Measurements from ENCODE around the gene CNTNAP5. TPM values are rescaled to one million over a fixed set of nuclear protein-coding genes. Genes with fewer than 3 reads are reported as not detected.

Gene CNTNAP5
- total RNA-seq, 1 experiment from 2014 or later: not detected

DNA sequence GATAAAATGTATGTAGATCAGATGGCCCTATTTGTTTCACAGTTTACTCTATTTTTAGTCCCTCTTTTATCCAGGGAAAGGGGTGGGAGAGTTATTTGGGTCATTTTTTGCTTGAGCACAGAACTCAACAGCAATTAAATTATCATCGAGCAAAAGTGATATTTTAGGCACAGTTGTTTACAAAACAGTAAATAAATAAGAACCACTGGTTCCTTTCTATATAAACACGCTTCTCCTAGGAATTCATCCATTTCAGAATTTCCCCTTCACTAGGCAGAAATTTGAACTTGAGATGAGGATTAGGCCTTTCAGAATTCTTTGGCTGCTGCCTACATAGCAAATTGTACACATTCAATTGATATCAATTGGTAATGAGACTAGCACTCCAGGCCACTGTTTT lies 812.4 kb downstream of the CNTNAP5 start:
- DNase-seq (ENCODE audit: unreplicated experiment): no peak
- ChIA-PET POLR2A (no interaction called here), CTCF (no interaction called here)
- Mint-ChIP-seq H3K27me3 (ENCODE audit: insufficient read depth, unreplicated experiment) (no peaks in the 10 kb centered on the region), H3K4me1 (ENCODE audit: insufficient read depth, unreplicated experiment) (peaks cover 15% of the 10 kb centered on the region), H3K36me3 (ENCODE audit: insufficient read depth, unreplicated experiment) (no peaks in the 10 kb centered on the region), H3K4me3 (ENCODE audit: unreplicated experiment) (no peak overlapping the region), H3K9me3 (ENCODE audit: unreplicated experiment) (no peaks in the 10 kb centered on the region), H3K27ac (ENCODE audit: low read depth, unreplicated experiment) (no peak overlapping the region)
- intact Hi-C loops (cut with micrococcal nuclease): no loop called here
- BruUV-seq (replicated peaks): no TSS peak
- TF ChIP-seq, protein P1, sequence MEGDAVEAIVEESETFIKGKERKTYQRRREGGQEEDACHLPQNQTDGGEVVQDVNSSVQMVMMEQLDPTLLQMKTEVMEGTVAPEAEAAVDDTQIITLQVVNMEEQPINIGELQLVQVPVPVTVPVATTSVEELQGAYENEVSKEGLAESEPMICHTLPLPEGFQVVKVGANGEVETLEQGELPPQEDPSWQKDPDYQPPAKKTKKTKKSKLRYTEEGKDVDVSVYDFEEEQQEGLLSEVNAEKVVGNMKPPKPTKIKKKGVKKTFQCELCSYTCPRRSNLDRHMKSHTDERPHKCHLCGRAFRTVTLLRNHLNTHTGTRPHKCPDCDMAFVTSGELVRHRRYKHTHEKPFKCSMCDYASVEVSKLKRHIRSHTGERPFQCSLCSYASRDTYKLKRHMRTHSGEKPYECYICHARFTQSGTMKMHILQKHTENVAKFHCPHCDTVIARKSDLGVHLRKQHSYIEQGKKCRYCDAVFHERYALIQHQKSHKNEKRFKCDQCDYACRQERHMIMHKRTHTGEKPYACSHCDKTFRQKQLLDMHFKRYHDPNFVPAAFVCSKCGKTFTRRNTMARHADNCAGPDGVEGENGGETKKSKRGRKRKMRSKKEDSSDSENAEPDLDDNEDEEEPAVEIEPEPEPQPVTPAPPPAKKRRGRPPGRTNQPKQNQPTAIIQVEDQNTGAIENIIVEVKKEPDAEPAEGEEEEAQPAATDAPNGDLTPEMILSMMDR (IDR thresholded peaks at IDR 0.05; ENCODE audit: unreplicated experiment): no peak

DNA sequence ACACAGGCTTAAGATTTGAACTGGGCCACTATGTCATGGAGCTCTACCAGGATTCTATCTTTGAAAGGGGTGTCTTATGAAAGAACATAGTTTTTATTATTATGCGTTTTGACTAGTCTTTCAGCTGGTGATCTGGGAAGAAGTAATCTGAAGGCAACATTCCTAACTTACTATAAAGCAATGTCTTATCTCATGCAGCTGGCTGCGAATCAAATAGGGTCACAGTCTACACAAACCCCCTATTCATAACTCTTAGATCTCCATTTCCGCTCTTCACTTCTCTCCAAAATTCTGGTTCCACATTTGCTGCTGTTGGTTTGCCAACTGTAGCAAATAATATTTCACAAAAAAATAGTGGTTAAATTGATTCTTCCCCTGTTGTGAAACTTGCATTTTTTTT lies 813.3 kb downstream of the CNTNAP5 start:
- intact Hi-C loops (cut with micrococcal nuclease): no loop called here
- H3K27ac Mint-ChIP-seq (ENCODE audit: low read depth, unreplicated experiment): no peak overlapping the region
- CTCF ChIA-PET: no interaction called here
- TF ChIP-seq, protein P1 (IDR thresholded peaks at IDR 0.05; ENCODE audit: unreplicated experiment): no peak
- H3K4me3 Mint-ChIP-seq (ENCODE audit: unreplicated experiment): no peak overlapping the region
- DNase-seq (ENCODE audit: unreplicated experiment): no peak
- H3K36me3 Mint-ChIP-seq (ENCODE audit: insufficient read depth, unreplicated experiment): no peaks in the 10 kb centered on the region
- no TSS peak for BruUV-seq (replicated peaks)
- no peaks in the 10 kb centered on the region for H3K27me3 Mint-ChIP-seq (ENCODE audit: insufficient read depth, unreplicated experiment)
- POLR2A ChIA-PET: no interaction called here
- no peaks in the 10 kb centered on the region for H3K9me3 Mint-ChIP-seq (ENCODE audit: unreplicated experiment)
- peaks cover 15% of the 10 kb centered on the region for H3K4me1 Mint-ChIP-seq (ENCODE audit: insufficient read depth, unreplicated experiment)

DNA sequence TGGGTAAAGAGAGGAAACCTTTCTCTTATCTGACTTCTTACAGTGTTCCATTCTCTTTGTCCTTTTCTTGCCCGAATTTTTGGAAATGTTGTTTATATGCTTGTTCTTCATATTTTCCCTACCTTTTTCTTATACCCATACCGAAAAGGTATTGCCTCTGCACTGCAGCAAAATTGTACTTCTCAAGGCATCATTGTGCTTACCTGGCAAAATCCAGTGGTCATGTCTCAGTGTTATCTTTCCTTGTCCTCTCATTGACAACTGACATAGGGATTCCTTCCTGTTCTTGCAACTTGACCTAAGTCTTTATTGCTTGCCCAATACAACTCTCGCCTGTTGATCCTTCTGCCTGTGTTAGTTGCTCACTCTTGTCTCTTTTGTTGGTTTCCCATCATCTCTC lies 842.2 kb downstream of the CNTNAP5 start:
- intact Hi-C loops (cut with micrococcal nuclease): no loop called here
- no peaks in the 10 kb centered on the region for H3K36me3 Mint-ChIP-seq (ENCODE audit: insufficient read depth, unreplicated experiment)
- H3K27me3 Mint-ChIP-seq (ENCODE audit: insufficient read depth, unreplicated experiment): no peaks in the 10 kb centered on the region
- H3K9me3 Mint-ChIP-seq (ENCODE audit: unreplicated experiment): no peaks in the 10 kb centered on the region
- TF ChIP-seq, protein P1 (IDR thresholded peaks at IDR 0.05; ENCODE audit: unreplicated experiment): no peak
- H3K4me3 Mint-ChIP-seq (ENCODE audit: unreplicated experiment): no peak overlapping the region
- no peak overlapping the region for H3K27ac Mint-ChIP-seq (ENCODE audit: low read depth, unreplicated experiment)
- CTCF ChIA-PET: interaction anchor here (0.7 kb wide), 1 partner anchor 416 kb away, joined by 3 read pairs; no protein-coding TSS in a partner anchor
- POLR2A ChIA-PET: no interaction called here
- H3K4me1 Mint-ChIP-seq (ENCODE audit: insufficient read depth, unreplicated experiment): no peaks in the 10 kb centered on the region
- no TSS peak for BruUV-seq (replicated peaks)
- no peak for DNase-seq (ENCODE audit: unreplicated experiment)

DNA sequence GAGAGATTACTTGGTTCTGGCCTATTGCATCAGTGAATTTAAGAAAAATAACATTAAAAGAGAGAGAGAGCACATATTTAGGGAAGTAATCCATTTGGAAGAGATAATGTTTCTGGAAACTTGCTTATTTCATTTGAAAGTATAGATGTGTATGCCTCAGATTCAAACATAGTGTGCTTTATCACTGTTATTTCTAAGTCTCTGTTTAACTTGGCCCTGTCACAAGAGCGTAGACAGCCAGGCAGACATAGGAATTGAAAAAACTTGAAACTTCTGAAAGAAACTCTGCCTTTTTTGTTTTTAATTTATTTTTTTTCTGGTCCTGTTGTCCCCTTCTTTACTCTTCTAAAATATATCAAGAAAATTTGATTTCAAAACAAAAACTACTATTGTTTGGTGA lies 849.1 kb downstream of the CNTNAP5 start:
- Mint-ChIP-seq H3K4me1 (ENCODE audit: insufficient read depth, unreplicated experiment) (peaks cover 18% of the 10 kb centered on the region), H3K27me3 (ENCODE audit: insufficient read depth, unreplicated experiment) (no peaks in the 10 kb centered on the region), H3K4me3 (ENCODE audit: unreplicated experiment) (no peak overlapping the region), H3K36me3 (ENCODE audit: insufficient read depth, unreplicated experiment) (no peaks in the 10 kb centered on the region), H3K9me3 (ENCODE audit: unreplicated experiment) (no peaks in the 10 kb centered on the region), H3K27ac (ENCODE audit: low read depth, unreplicated experiment) (no peak overlapping the region)
- TF ChIP-seq, protein P1 (IDR thresholded peaks at IDR 0.05; ENCODE audit: unreplicated experiment): no peak
- no TSS peak for BruUV-seq (replicated peaks)
- no peak for DNase-seq (ENCODE audit: unreplicated experiment)
- intact Hi-C loops (cut with micrococcal nuclease): no loop called here
- POLR2A ChIA-PET: no interaction called here
- CTCF ChIA-PET: no interaction called here
